K562 (cell line): Measurements from ENCODE around the gene MBOAT2. TPM values are rescaled to one million over a fixed set of nuclear protein-coding genes. Genes with fewer than 3 reads are reported as not detected.

ENCODE experiments used
- ADNP ChIP-seq: fragments of 200-800 bp; sonication (Bioruptor generic); IDR thresholded peaks from 2 replicates; pipeline ENCODE4 v1.6.1; 2016; ENCODE audit warnings: missing genetic modification characterization, missing compliant biosample characterization
- BDP1 ChIP-seq: IDR thresholded peaks from 3 replicates; pipeline ENCODE4 v1.6.1; 2011; ENCODE audit not compliant: insufficient read length, insufficient read depth
- BRD4 ChIP-seq: fragments of 200-600 bp; sonication (generic); IDR thresholded peaks from 2 replicates; pipeline ENCODE4 v1.6.1; 2017; ENCODE audit warnings: inconsistent platforms
- CGGBP1 ChIP-seq: fragments of 250-450 bp; sonication (Bioruptor Pico); IDR thresholded peaks from 2 replicates; pipeline ENCODE4 v1.9.0; 2021; ENCODE audit warnings: mild to moderate bottlenecking
- DMBX1 ChIP-seq: fragments of 250-450 bp; sonication (Bioruptor Pico); IDR thresholded peaks from 2 replicates; pipeline ENCODE4 v1.8.0; 2022; ENCODE audit warnings: inconsistent platforms, mild to moderate bottlenecking, moderate library complexity, borderline replicate concordance
- FOXA3 ChIP-seq, 2 experiments: fragments of 450-650 bp in 1 of 2; sonication (generic) in 1 of 2; formaldehyde crosslinking; IDR thresholded peaks in 1 of 2; conservative IDR thresholded peaks in 1 of 2; 2 replicates each; pipeline versions ENCODE4 v1.4.0 to v1.8.0; 2020 to 2022; ENCODE audit warnings: mild to moderate bottlenecking in 2 of 2, missing genetic modification reagents in 1 of 2
- GATA2 ChIP-seq: sonication (generic); formaldehyde crosslinking; IDR thresholded peaks from 2 replicates; pipeline ENCODE4 v1.4.0; 2020; ENCODE audit warnings: mild to moderate bottlenecking, missing genetic modification reagents
- KDM1A ChIP-seq, 2 experiments: fragments of 450-650 bp; IDR thresholded peaks; 2 replicates each; pipeline ENCODE4 v1.6.1; 2016; ENCODE audit warnings: mild to moderate bottlenecking in 2 of 2
- L3MBTL2 ChIP-seq: fragments of 450-650 bp; IDR thresholded peaks from 2 replicates; pipeline ENCODE4 v1.6.1; 2016; ENCODE audit warnings: mild to moderate bottlenecking, moderate library complexity
- MTA2 ChIP-seq: fragments of 450-650 bp; IDR thresholded peaks from 2 replicates; pipeline ENCODE4 v1.6.1; 2016; ENCODE audit warnings: low read depth
- MTA3 ChIP-seq: fragments of 450-650 bp; formaldehyde crosslinking; IDR thresholded peaks from 2 replicates; pipeline ENCODE4 v1.6.1; 2017; ENCODE audit warnings: mild to moderate bottlenecking, borderline replicate concordance
- NCOA6 ChIP-seq: fragments of 450-650 bp; IDR thresholded peaks from 2 replicates; pipeline ENCODE4 v1.6.1; 2017; ENCODE audit warnings: mild to moderate bottlenecking
- NUFIP1 ChIP-seq: fragments of 450-650 bp; IDR thresholded peaks from 2 replicates; pipeline ENCODE4 v1.6.1; 2018; ENCODE audit not compliant: partially characterized antibody
- POLR2A ChIP-seq: fragments of 450-650 bp; conservative IDR thresholded peaks from 2 replicates; pipeline ENCODE4 v1.6.1; 2016
- SAFB2 ChIP-seq: fragments of 200-400 bp; formaldehyde crosslinking; IDR thresholded peaks from 2 replicates; pipeline ENCODE4 v1.6.1; 2018; ENCODE audit warnings: borderline replicate concordance, low read length, low read depth, moderate library complexity; ENCODE audit not compliant: severe bottlenecking
- SRSF3 ChIP-seq: fragments of 200-400 bp; formaldehyde crosslinking; IDR thresholded peaks from 2 replicates; pipeline ENCODE4 v1.6.1; 2016; ENCODE audit warnings: mild to moderate bottlenecking, low read length, moderate library complexity; ENCODE audit not compliant: insufficient read depth
- ZBTB9 ChIP-seq: fragments of 450-650 bp; formaldehyde crosslinking; IDR thresholded peaks from 2 replicates; pipeline ENCODE4 v1.4.0; 2020; ENCODE audit warnings: mild to moderate bottlenecking, moderate library complexity
- ZNF146 ChIP-seq: IDR thresholded peaks from one replicate; pipeline ENCODE4 v1.6.1; 2018; ENCODE audit warnings: missing compliant biosample characterization; ENCODE audit not compliant: unreplicated experiment
- ZNF778 ChIP-seq: fragments of 450-650 bp; formaldehyde crosslinking; IDR thresholded peaks from 2 replicates; pipeline ENCODE4 v1.4.0; 2020; ENCODE audit warnings: mild to moderate bottlenecking, moderate library complexity
- polyA plus RNA-seq, 8 experiments: library from polyadenylated mRNA; depleted of rRNA in 4 of 8; stranded (reverse) in 5 of 8; unstranded in 3 of 8; fragments of >200 nt; fragmentation: Nextera tagmentation in 2 of 8; fragmentation: Illumina TruSeq in 1 of 8; extraction: Ambion mirVana in 2 of 8; extraction: Trizol in 1 of 8; gene quantifications; 2 replicates each; pipeline versions ENCODE4 v1.2.1 to v1.2.3, GENCODE V29; 2011 to 2014; ENCODE audit warnings: inconsistent platforms in 1 of 8, missing spikeins in 1 of 8
- total RNA-seq, 7 experiments: library from RNA; depleted of rRNA in 6 of 7; stranded (reverse); fragments of >200 nt in 6 of 7; fragmentation: Illumina TruSeq in 2 of 7; extraction: Trizol in 2 of 7; gene quantifications; 2 replicates each; pipeline versions ENCODE4 v1.2.1 to v1.2.3, GENCODE V29; 2011 to 2021; ENCODE audit warnings: low replicate concordance in 1 of 7
- TF ChIP-seq, protein P1 (sequence below): fragments of 250-450 bp; sonication (Bioruptor Pico); IDR thresholded peaks from 2 replicates; pipeline ENCODE4 v1.9.0; 2021; ENCODE audit warnings: mild to moderate bottlenecking, inconsistent platforms
- TF ChIP-seq, protein P2 (sequence below): sonication (generic); formaldehyde crosslinking; IDR thresholded peaks from 2 replicates; pipeline ENCODE4 v1.8.0; 2022; ENCODE audit warnings: mild to moderate bottlenecking, missing genetic modification reagents
- TF ChIP-seq, protein P3 (sequence below): fragments of 450-650 bp; IDR thresholded peaks from 2 replicates; pipeline ENCODE4 v1.6.1; 2016; ENCODE audit warnings: borderline replicate concordance

MBOAT2 gene
- total and polyA plus RNA-seq, 9 of the 15 experiments (the other 6 are each of a cell fraction or from before 2014, with no cell fraction given): 8.4 to 122 (median 27.6) TPM

GRCh38 chr2:8893978-8894820, 109.3 kb downstream of the MBOAT2 start (continued):
- no peak for TF ChIP-seq SRSF3
- TF ChIP-seq, protein P1, sequence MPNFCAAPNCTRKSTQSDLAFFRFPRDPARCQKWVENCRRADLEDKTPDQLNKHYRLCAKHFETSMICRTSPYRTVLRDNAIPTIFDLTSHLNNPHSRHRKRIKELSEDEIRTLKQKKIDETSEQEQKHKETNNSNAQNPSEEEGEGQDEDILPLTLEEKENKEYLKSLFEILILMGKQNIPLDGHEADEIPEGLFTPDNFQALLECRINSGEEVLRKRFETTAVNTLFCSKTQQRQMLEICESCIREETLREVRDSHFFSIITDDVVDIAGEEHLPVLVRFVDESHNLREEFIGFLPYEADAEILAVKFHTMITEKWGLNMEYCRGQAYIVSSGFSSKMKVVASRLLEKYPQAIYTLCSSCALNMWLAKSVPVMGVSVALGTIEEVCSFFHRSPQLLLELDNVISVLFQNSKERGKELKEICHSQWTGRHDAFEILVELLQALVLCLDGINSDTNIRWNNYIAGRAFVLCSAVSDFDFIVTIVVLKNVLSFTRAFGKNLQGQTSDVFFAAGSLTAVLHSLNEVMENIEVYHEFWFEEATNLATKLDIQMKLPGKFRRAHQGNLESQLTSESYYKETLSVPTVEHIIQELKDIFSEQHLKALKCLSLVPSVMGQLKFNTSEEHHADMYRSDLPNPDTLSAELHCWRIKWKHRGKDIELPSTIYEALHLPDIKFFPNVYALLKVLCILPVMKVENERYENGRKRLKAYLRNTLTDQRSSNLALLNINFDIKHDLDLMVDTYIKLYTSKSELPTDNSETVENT (CRISPR knock-in tag): no peak
- peak; percentile 84 to 87 for TF ChIP-seq KDM1A (IDR thresholded peaks at IDR 0.05)
- no peak for TF ChIP-seq SAFB2
- TF ChIP-seq ADNP (tag): no peak; the same call in 1 of the 2 replicates
- TF ChIP-seq POLR2A: no peak
- peak; percentile 77 for TF ChIP-seq MTA3
- TF ChIP-seq GATA2 (CRISPR knock-in tag): peak; percentile 88
- no peak for TF ChIP-seq BDP1
- TF ChIP-seq, protein P2, sequence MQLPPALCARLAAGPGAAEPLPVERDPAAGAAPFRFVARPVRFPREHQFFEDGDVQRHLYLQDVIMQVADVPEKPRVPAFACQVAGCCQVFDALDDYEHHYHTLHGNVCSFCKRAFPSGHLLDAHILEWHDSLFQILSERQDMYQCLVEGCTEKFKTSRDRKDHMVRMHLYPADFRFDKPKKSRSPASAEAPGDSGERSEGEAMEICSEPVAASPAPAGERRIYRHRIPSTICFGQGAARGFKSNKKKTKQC (CRISPR knock-in tag): no peak
- no peak for TF ChIP-seq ZNF146
- no peak for TF ChIP-seq CGGBP1 (CRISPR knock-in tag)
- peak; percentile 17 to 91; a peak in 2 of 4 replicates for TF ChIP-seq FOXA3 (CRISPR knock-in tag; conservative IDR thresholded peaks at IDR 0.05 in 1 of 2, IDR thresholded peaks at IDR 0.05 in 1 of 2)
- no peak for TF ChIP-seq NUFIP1
- no peak for TF ChIP-seq ZBTB9
- no peak for TF ChIP-seq BRD4
- TF ChIP-seq MTA2: peak; percentile 74
- peak; percentile 82 for TF ChIP-seq L3MBTL2
- TF ChIP-seq ZNF778 (CRISPR knock-in tag): no peak
- TF ChIP-seq DMBX1: peak; percentile 24; the same call in 1 of the 2 replicates
- 0 out of 2 replicates have a peak, but pooled peaks have one; percentile 30 for TF ChIP-seq NCOA6
- TF ChIP-seq, protein P3, sequence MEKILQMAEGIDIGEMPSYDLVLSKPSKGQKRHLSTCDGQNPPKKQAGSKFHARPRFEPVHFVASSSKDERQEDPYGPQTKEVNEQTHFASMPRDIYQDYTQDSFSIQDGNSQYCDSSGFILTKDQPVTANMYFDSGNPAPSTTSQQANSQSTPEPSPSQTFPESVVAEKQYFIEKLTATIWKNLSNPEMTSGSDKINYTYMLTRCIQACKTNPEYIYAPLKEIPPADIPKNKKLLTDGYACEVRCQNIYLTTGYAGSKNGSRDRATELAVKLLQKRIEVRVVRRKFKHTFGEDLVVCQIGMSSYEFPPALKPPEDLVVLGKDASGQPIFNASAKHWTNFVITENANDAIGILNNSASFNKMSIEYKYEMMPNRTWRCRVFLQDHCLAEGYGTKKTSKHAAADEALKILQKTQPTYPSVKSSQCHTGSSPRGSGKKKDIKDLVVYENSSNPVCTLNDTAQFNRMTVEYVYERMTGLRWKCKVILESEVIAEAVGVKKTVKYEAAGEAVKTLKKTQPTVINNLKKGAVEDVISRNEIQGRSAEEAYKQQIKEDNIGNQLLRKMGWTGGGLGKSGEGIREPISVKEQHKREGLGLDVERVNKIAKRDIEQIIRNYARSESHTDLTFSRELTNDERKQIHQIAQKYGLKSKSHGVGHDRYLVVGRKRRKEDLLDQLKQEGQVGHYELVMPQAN: no peak
